Neural cell (in vitro differentiated cells): ENCODE data around the gene VOPP1.

Experiments used
- CTCF ChIP-seq: fragments of 450-650 bp; IDR thresholded peaks from 2 replicates; pipeline ENCODE4 v1.5.1; 2014; ENCODE audit warnings: antibody characterized with exemption, mild to moderate bottlenecking, moderate library complexity; ENCODE audit not compliant: poor library complexity, severe bottlenecking
- EP300 ChIP-seq: fragments of 450-650 bp; conservative IDR thresholded peaks from 2 replicates; pipeline ENCODE4 v1.6.1; 2014; ENCODE audit warnings: antibody characterized with exemption, mild to moderate bottlenecking, moderate library complexity; ENCODE audit not compliant: poor library complexity, severe bottlenecking
- EZH2 ChIP-seq: fragments of 200-600, 300-800 bp; shearing (Covaris generic), sonication (generic); IDR thresholded peaks from 2 replicates; pipeline ENCODE4 v1.6.1; 2014; ENCODE audit warnings: antibody characterized with exemption, low read length, borderline replicate concordance, mild to moderate bottlenecking; ENCODE audit not compliant: insufficient read depth, poor library complexity, severe bottlenecking
- MXI1 ChIP-seq: fragments of 450-650 bp; conservative IDR thresholded peaks from 2 replicates; pipeline ENCODE4 v1.6.1; 2014; ENCODE audit warnings: antibody characterized with exemption, mild to moderate bottlenecking; ENCODE audit not compliant: poor library complexity, severe bottlenecking
- POLR2AphosphoS5 ChIP-seq: IDR thresholded peaks from 2 replicates; pipeline ENCODE4 v1.6.1; 2012
- RAD21 ChIP-seq: fragments of 450-650 bp; conservative IDR thresholded peaks from 2 replicates; pipeline ENCODE4 v1.6.1; 2014; ENCODE audit warnings: antibody characterized with exemption, mild to moderate bottlenecking, moderate library complexity
- REST ChIP-seq: IDR thresholded peaks from 2 replicates; pipeline ENCODE4 v1.6.1; 2012; ENCODE audit warnings: borderline replicate concordance
- SMC3 ChIP-seq: fragments of 450-650 bp; conservative IDR thresholded peaks from 2 replicates; pipeline ENCODE4 v1.6.1; 2014; ENCODE audit warnings: antibody characterized with exemption, mild to moderate bottlenecking, moderate library complexity; ENCODE audit not compliant: poor library complexity
- TAF1 ChIP-seq: IDR thresholded peaks from 2 replicates; pipeline ENCODE4 v1.6.1; 2012; ENCODE audit warnings: low read depth

- TF ChIP-seq TAF1 (no peak), CTCF (no peak), RAD21 (no peak), POLR2AphosphoS5 (no peak), EZH2 (no peak), EP300 (no peak), MXI1 (no peak), SMC3 (no peak), REST (no peak)
Measured at GRCh38 chr7:55534916-55535590, 37.2 kb downstream of the VOPP1 start.
